ENCODE results near the gene BCL6.

The BCL6 gene

GRCh38 chr3:187759601-187760000 lies 14.3 kb upstream of the BCL6 start:
- DNase-seq = no peak

DNA sequence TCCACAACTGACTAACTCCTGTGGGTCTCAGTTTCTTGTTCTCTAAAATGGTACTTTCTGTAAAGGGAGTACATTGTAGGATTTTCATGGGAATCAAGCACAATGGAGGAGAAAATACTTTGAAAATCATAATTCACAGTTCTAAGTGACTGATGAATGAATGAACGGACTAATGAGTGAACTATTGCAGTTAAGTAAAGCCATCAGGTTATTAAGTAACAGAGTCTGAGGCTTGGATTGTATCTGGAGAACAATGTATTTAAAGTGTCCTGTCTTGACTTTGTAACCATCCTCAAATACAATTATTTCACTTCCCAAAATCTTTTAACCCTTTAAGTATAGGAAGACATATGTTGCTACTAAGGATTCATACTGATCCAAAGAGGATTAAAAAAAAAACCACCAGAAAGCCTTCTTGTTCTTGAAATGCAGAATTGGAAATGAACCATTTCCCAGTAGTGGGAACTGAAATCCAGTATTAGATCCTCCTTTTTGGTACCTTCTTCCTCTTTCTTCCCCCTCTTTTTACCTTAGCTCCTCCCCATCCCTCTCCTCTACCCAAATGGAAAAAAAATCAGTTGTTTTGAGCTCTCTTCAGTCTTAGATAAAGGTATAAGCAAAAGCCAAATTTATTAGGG lies 13.2 kb upstream of the BCL6 start:
- no peak for DNase-seq

- DNase-seq = no peak
These were observed 8.2 kb upstream of the BCL6 start for GRCh38 chr3:187753516-187753915.

- DNase-seq = no peak
These were observed 5.3 kb upstream of the BCL6 start for GRCh38 chr3:187750513-187751123.

DNA sequence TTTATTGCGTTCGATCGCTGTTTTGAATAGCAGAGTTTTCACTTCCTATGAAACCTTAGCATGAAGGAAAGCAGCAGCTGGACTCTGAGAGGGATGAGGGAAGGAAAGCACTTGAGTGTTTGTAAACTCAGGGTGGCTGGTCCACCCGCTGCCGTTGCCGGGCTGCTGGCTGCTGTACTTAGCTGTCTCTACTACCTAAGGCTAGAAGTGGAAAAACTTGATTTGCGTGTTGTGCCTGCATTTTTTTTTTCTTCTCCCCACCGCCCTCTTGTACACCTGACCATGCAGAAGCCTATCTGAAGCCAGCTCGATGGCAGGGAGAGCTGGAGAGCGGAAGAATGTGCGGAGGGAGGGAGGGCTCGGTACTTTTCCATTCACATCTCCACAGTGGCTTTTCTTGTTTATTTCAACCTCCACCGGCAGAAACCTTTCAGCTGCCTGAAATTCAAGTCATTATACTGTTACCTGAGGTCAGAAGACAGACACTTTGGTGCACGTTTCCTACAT lies 4.8 kb upstream of the BCL6 start:
- no peak for DNase-seq

- peak; percentile 94 for DNase-seq
These were observed 2.8 kb upstream of the BCL6 start for GRCh38 chr3:187748050-187748481.

- no peak for DNase-seq
These were observed 2.2 kb upstream of the BCL6 start for GRCh38 chr3:187747506-187747905.

DNA sequence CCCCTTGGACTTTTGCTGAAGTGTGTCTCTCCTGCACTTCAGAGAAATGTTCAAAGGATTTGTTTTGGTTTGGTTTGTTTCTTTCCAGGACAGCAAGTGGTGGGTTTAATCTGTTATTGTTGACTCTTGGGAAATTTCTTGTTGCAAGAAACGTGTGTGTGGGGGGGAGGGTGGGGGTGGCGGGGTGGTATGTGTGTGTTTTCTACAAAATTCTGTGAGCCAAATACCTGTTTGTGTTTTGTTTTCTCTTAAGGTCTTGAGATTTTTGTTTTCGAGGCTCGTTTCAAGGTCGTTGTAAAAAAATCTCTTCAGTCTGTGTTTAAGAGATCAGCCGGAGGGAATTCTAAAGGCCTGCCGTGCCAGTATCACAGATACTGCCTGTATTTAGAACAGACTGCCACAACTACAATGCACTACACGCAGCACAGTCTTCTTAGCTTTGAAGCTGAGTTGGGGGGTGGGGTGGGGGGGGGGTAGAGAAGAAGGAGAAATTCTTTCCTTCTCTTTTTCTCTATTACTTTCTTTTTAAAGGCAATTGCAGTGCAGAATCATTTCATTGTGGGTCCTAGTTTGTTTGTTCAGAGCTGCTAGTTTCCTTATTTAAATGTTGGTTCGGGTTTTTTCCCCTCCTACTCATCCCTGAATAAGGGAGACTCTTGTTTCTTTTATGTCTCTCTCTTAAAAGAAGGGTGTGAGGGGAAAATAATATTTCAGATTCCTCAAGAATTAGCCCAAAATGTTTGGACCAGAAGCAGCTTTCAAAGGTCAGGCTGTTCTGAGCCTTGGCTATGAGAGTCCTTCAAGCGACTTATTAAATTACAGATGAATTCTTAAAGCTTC lies 1.4 kb upstream of the BCL6 start:
- no peak for DNase-seq

GRCh38 chr3:187746059-187746441 lies 782 bp upstream of the BCL6 start:
- DNase-seq = no peak

GRCh38 chr3:187744169-187745151 lies 808 bp downstream of the BCL6 start:
- DNase-seq = no peak

- DNase-seq = no peak
These were observed 1.8 kb downstream of the BCL6 start for GRCh38 chr3:187743195-187744141.

GRCh38 chr3:187742351-187743171 lies 2.7 kb downstream of the BCL6 start:
- DNase-seq = no peak

GRCh38 chr3:187741403-187742350 lies 3.6 kb downstream of the BCL6 start:
- DNase-seq = peak; percentile 36

- peak; percentile 54 for DNase-seq
These were observed 4.6 kb downstream of the BCL6 start for GRCh38 chr3:187740421-187741399.

DNA sequence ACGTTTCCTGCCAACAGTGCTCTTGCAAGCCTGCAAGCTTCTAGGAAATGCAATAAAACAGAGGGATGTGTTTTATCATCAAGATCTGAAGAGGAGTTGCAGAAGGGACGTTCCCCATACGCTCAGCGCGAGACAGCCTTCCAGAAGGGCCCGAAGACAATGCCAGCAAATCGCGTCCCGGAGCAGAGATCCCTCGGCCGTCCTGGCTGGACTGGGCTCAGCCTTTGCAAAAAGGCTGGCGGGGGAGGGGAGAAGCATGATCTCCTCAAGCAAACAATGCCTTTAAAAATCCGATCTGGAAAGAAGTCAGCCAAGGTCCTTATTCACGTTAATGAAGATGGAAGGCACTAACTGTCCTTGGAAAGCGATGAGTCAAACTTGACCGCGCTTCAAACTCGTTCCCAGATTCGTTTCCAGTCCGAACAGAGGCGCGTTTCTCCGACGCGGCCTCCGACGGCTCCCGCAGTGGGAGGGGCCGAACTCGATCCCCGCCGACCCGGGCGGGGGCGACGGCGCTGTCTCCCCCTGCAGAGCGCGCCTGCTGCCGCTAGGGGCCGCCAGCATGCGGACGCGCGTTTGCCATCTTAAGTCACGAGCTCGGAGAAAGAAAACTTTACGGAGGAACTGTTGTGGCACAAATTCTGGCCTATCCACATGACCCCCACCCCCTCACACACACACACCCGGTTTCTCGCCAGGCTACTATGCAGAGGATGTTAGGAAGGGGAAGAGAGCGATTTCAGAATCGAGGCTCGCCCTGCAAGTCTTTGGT lies 5.5 kb downstream of the BCL6 start:
- DNase-seq = peak; percentile 74

GRCh38 chr3:187739094-187739560 lies 6.1 kb downstream of the BCL6 start:
- DNase-seq = no peak

All from KG1 (cell line).